Nephron progenitor cell (in vitro differentiated cells): Measurements from ENCODE around the gene ZNF430.
"Not testable (repeated sequence)": the region's sequence is repeated elsewhere in the genome, so short reads cannot be mapped to it uniquely, and the experiment has no call there.

Experiments
- DNase-seq: peaks from one replicate; pipeline ENCODE4 v3.0.0; 2021
- H3K27ac Mint-ChIP-seq: 2 replicates; pipeline ENCODE4 v1.8.0; 2021; ENCODE audit warnings: mild to moderate bottlenecking, moderate library complexity, mixed read lengths
- H3K27me3 Mint-ChIP-seq: 2 replicates; pipeline ENCODE4 v1.8.0; 2021; ENCODE audit warnings: mild to moderate bottlenecking, low read depth, mixed read lengths; ENCODE audit not compliant: poor library complexity
- H3K36me3 Mint-ChIP-seq: 2 replicates; pipeline ENCODE4 v1.8.0; 2021; ENCODE audit warnings: low read depth, mixed read lengths
- H3K4me1 Mint-ChIP-seq: 2 replicates; pipeline ENCODE4 v1.8.0; 2021; ENCODE audit warnings: mixed read lengths
- H3K4me3 Mint-ChIP-seq: 2 replicates; pipeline ENCODE4 v1.8.0; 2021; ENCODE audit warnings: mild to moderate bottlenecking, moderate library complexity, mixed read lengths
- H3K9me3 Mint-ChIP-seq: 2 replicates; pipeline ENCODE4 v1.8.0; 2021; ENCODE audit warnings: mild to moderate bottlenecking, moderate library complexity, mixed read lengths
- TF ChIP-seq, protein P1 (sequence below): fragments of 200-600 bp; sonication (generic); IDR thresholded peaks from 2 replicates; pipeline ENCODE4 v1.5.0; 2021; ENCODE audit warnings: antibody characterized with exemption

ZNF430 gene

DNA sequence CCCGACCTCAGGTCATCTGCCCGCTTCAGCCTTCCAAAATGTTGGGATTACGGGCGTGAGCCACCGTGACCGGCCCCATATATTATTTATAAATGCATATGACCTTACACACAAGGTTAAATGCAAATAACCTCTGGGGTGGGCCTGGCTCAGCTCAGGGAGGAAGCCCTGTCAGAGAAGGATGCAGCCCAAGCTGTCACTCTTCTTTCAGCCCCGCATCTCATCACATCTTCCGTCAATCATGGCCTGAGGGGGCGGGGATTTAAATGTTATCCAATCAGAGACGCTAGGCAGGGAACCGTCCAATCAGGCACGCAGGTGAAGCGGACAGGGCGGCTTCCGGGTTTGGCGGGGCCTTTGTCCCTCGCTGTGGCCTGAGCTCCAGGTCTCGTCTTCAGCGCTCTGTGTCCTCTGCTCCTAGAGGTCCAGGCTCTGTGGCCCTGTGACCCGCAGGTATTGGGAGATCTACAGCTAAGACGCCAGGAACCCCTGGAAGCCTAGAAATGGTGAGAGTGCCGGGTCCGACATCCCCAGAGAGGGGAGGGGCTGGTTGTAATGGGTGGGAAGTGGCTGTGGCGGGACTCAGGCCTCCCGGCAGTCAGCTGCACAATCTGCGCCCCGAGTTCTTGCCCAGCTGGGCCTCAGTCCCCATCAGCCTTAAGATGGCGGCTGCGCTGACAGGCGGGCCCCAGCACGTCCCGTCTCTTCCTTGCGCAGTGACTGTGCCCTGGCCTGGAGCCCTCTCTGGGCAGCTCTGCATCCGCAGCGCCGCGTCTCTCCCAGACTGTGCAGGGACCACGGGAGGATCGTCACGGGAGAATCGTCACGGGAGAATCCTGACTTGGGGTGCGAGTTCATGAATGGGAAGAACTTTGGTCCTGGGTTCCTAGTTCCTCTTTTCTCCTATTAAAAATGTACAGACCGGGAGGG, at the start of gene ZNF430:
Gene ZNF430, plus strand, starts transcription at position 360 of the 930 bp plus-strand sequence. Its CDS starts 144 bp downstream, at position 504.
- Mint-ChIP-seq H3K9me3 (peaks cover under 1% of the 10 kb centered on the region), H3K27me3 (peaks cover 4% of the 10 kb centered on the region), H3K4me3 (peak within 1 kb of the TSS; percentile 99), H3K27ac (peak within 1 kb of the TSS; percentile 100), H3K4me1 (peaks cover 40% of the 10 kb centered on the region), H3K36me3 (peaks cover 36% of the 10 kb centered on the region)
- TF ChIP-seq, protein P1, sequence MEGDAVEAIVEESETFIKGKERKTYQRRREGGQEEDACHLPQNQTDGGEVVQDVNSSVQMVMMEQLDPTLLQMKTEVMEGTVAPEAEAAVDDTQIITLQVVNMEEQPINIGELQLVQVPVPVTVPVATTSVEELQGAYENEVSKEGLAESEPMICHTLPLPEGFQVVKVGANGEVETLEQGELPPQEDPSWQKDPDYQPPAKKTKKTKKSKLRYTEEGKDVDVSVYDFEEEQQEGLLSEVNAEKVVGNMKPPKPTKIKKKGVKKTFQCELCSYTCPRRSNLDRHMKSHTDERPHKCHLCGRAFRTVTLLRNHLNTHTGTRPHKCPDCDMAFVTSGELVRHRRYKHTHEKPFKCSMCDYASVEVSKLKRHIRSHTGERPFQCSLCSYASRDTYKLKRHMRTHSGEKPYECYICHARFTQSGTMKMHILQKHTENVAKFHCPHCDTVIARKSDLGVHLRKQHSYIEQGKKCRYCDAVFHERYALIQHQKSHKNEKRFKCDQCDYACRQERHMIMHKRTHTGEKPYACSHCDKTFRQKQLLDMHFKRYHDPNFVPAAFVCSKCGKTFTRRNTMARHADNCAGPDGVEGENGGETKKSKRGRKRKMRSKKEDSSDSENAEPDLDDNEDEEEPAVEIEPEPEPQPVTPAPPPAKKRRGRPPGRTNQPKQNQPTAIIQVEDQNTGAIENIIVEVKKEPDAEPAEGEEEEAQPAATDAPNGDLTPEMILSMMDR, result no peak
- DNase-seq, result peak; percentile 90

GRCh38 chr19:20992788-20993187, 27.7 kb upstream of the ZNF430 start:
- H3K27ac Mint-ChIP-seq, H3K36me3 Mint-ChIP-seq, H3K4me3 Mint-ChIP-seq, DNase-seq, H3K4me1 Mint-ChIP-seq: not testable (repeated sequence)
- H3K9me3 Mint-ChIP-seq, result peaks cover 62% of the 10 kb centered on the region
- peaks cover 14% of the 10 kb centered on the region for H3K27me3 Mint-ChIP-seq

GRCh38 chr19:20999731-21000352, 20.6 kb upstream of the ZNF430 start:
- DNase-seq, result peak; percentile 79
- Mint-ChIP-seq H3K27me3 (peaks cover 12% of the 10 kb centered on the region), H3K9me3 (peaks cover 55% of the 10 kb centered on the region), H3K27ac (peak overlapping the region; percentile 97), H3K36me3 (peaks cover 25% of the 10 kb centered on the region), H3K4me3 (peak overlapping the region; percentile 95), H3K4me1 (peaks cover 13% of the 10 kb centered on the region)
- TF ChIP-seq, protein P1, result no peak

DNA sequence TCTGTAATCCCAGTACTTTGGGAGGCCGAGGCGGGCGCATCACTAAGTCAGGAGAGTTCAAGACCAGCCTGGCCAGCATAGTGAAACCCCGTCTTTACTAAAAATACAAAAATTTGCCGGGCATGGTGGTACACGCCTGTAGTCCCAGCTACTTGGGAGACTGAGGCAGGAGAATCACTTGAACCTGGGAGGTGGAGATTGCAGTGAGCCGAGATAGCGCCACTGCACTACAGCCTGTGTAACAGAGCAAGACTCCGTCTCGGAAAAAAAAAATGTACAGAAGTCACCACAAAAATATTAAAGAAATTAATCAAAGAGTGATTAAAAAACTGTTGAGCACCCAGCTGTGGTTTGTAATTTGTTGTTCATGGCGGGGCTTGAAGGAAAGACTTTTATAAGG, 781 bp downstream of the ZNF430 start:
- DNase-seq, H3K9me3 Mint-ChIP-seq, H3K27me3 Mint-ChIP-seq: not testable (repeated sequence)
- peak overlapping the region; percentile 100 for H3K27ac Mint-ChIP-seq
- H3K4me3 Mint-ChIP-seq, result peak overlapping the region; percentile 99
- H3K4me1 Mint-ChIP-seq, result peaks cover 40% of the 10 kb centered on the region
- H3K36me3 Mint-ChIP-seq, result peaks cover 43% of the 10 kb centered on the region

DNA sequence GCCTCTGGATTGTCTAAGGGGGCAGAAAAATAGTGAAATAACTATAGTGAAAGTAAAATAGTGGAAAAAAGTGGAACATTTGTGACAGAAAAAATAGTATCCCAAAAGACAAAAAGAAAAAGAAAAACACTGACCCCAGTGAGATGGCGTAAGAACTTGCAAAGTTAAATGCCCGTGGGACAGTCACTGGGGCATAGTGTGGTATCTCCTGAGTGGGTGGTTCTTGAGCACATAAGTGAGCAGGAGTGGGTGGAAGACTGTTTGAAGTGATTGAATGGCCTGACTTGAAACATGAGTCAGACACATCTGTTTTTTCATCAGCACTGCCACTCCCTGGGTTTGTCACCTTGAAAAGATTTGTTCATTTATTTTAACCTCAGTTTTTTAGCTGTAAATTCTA, 2.5 kb downstream of the ZNF430 start:
- DNase-seq, result no peak
- Mint-ChIP-seq H3K9me3 (peaks cover 20% of the 10 kb centered on the region), H3K27me3 (peaks cover 1% of the 10 kb centered on the region), H3K4me3 (peak overlapping the region; percentile 99), H3K4me1 (peaks cover 40% of the 10 kb centered on the region), H3K27ac (peak overlapping the region; percentile 85), H3K36me3 (peaks cover 61% of the 10 kb centered on the region)
- TF ChIP-seq, protein P1, result no peak

- H3K4me3 Mint-ChIP-seq, result no peak overlapping the region
- H3K9me3 Mint-ChIP-seq, result peaks cover 26% of the 10 kb centered on the region
- peaks cover 40% of the 10 kb centered on the region for H3K4me1 Mint-ChIP-seq
- no peaks in the 10 kb centered on the region for H3K27me3 Mint-ChIP-seq
- no peak overlapping the region for H3K27ac Mint-ChIP-seq
- peaks cover 70% of the 10 kb centered on the region for H3K36me3 Mint-ChIP-seq
- no peak for DNase-seq
- TF ChIP-seq, protein P1, result no peak
These were observed 3.4 kb downstream of the ZNF430 start for GRCh38 chr19:21023901-21024300.
